B cell (primary cell): Measurements from ENCODE around the gene HLA-G. TPM values are rescaled to one million over a fixed set of nuclear protein-coding genes. Genes with fewer than 3 reads are reported as not detected.

Source experiments
- ATAC-seq: fragments of 200-7000 bp; cut with Tn5 transposase; one replicate; pipeline ENCODE4 v1.10.0; 2021; ENCODE audit warnings: low read depth, mild to moderate bottlenecking, moderate number of reproducible peaks, moderate library complexity
- CTCF ChIA-PET: fragments of 350-600 bp; sonication (Branson Sonifier 250); formaldehyde crosslinking; loops from one replicate; lab custom pipeline; 2021; ENCODE audit warnings: antibody characterized with exemption, inconsistent platforms; lab: Charles Lee
- POLR2A ChIA-PET: fragments of 350-600 bp; sonication (Branson Sonifier 250); formaldehyde crosslinking; loops from one replicate; lab custom pipeline; 2021; ENCODE audit warnings: antibody characterized with exemption; lab: Charles Lee
- DNase-seq: peaks from one replicate; pipeline ENCODE4 v3.0.0; 2013
- H2AFZ ChIP-seq: 2 replicates; pipeline ENCODE4 v1.6.1; 2012; ENCODE audit warnings: mild to moderate bottlenecking, low read depth, low read length; ENCODE audit not compliant: insufficient read depth, poor library complexity, severe bottlenecking
- H3K27ac ChIP-seq, 2 donors: 1 replicate in 1 of 2; 2 replicates in 1 of 2; pipeline ENCODE4 v1.5.1; 2012 to 2013; ENCODE audit warnings: low read length in 2 of 2, mild to moderate bottlenecking in 2 of 2, moderate library complexity in 1 of 2
- H3K27me3 ChIP-seq, 4 experiments: fragments of 200-600 bp in 1 of 4; sonication (generic) in 1 of 4; replicated peaks in 1 of 4; 1 replicate in 2 of 4; 2 replicates in 2 of 4; pipeline versions ENCODE4 v1.6.1 to v1.7.0; 2013 to 2016; ENCODE audit warnings: low read length in 3 of 4, mild to moderate bottlenecking in 2 of 4, mixed read lengths in 1 of 4, moderate library complexity in 1 of 4; ENCODE audit not compliant: insufficient read depth in 4 of 4, control insufficient read depth in 3 of 4; ENCODE audit errors: control extremely low read depth in 1 of 4
- H3K36me3 ChIP-seq, 2 experiments: replicated peaks in 1 of 2; 1 replicate in 1 of 2; 2 replicates in 1 of 2; pipeline versions ENCODE4 v1.6.1 to v1.7.1; 2013; ENCODE audit warnings: low read length in 1 of 2; ENCODE audit not compliant: insufficient read depth in 2 of 2, control insufficient read depth in 1 of 2; ENCODE audit errors: control extremely low read depth in 1 of 2, extremely low read depth in 1 of 2
- H3K4me1 ChIP-seq, 2 donors: fragments of 200-600 bp in 1 of 2; sonication (generic) in 1 of 2; 1 replicate in 1 of 2; 2 replicates in 1 of 2; pipeline versions ENCODE4 v1.5.1 to v1.6.1; 2013 to 2017; ENCODE audit warnings: low read length in 2 of 2; ENCODE audit not compliant: control insufficient read depth in 2 of 2, insufficient read depth in 2 of 2
- H3K4me2 ChIP-seq: replicated peaks from 2 replicates; pipeline ENCODE3; 2012; ENCODE audit warnings: mild to moderate bottlenecking, low read depth, low read length; ENCODE audit not compliant: poor library complexity, severe bottlenecking
- H3K4me3 ChIP-seq, 5 experiments: fragments of 200-600 bp in 1 of 5; sonication (generic) in 1 of 5; 1 replicate in 3 of 5; 2 replicates in 2 of 5; pipeline versions ENCODE4 v1.5.1 to v1.7.0; 2011 to 2016; ENCODE audit warnings: low read length in 4 of 5, mild to moderate bottlenecking in 4 of 5, low read depth in 2 of 5, control low read depth in 1 of 5, moderate library complexity in 1 of 5; ENCODE audit not compliant: insufficient read depth in 1 of 5; ENCODE audit errors: control extremely low read depth in 1 of 5, extremely low read depth in 1 of 5
- H3K79me2 ChIP-seq: fragments of 200-600 bp; sonication (generic); one replicate; pipeline ENCODE4 v1.6.0; 2016; ENCODE audit warnings: low read length; ENCODE audit not compliant: control insufficient read depth, insufficient read depth
- H3K9ac ChIP-seq: fragments of 200-600 bp; sonication (generic); 2 replicates; pipeline ENCODE4 v1.6.1; 2017; ENCODE audit warnings: mild to moderate bottlenecking, low read length, moderate library complexity
- H3K9me3 ChIP-seq, 3 donors: one replicate each; pipeline versions ENCODE4 v1.6.1 to v1.7.1; 2013; ENCODE audit warnings: low read length in 2 of 3; ENCODE audit not compliant: control insufficient read depth in 2 of 3, insufficient read depth in 1 of 3; ENCODE audit errors: control extremely low read depth in 1 of 3
- H4K20me1 ChIP-seq: 2 replicates; pipeline ENCODE4 v1.6.0; 2012; ENCODE audit warnings: mild to moderate bottlenecking, low read length; ENCODE audit not compliant: insufficient read depth, control insufficient read depth, poor library complexity, severe bottlenecking
- H3K27ac Mint-ChIP-seq: one replicate; pipeline ENCODE4 v1.8.0; 2021; ENCODE audit warnings: mixed read lengths
- H3K27me3 Mint-ChIP-seq: one replicate; pipeline ENCODE4 v1.8.0; 2021; ENCODE audit warnings: mixed read lengths
- H3K4me1 Mint-ChIP-seq: one replicate; pipeline ENCODE4 v1.8.0; 2021; ENCODE audit warnings: mixed read lengths
- H3K4me3 Mint-ChIP-seq: one replicate; pipeline ENCODE4 v1.8.0; 2021; ENCODE audit warnings: mixed read lengths
- H3K9me3 Mint-ChIP-seq: one replicate; pipeline ENCODE4 v1.8.0; 2022; ENCODE audit warnings: mixed read lengths; ENCODE audit not compliant: insufficient read depth
- EZH2 ChIP-seq: IDR thresholded peaks from 2 replicates; pipeline ENCODE4 v1.6.1; 2012; ENCODE audit warnings: borderline replicate concordance, low read depth, mild to moderate bottlenecking, moderate library complexity, low read length; ENCODE audit not compliant: insufficient read depth, poor library complexity, severe bottlenecking
- WGBS: methylation state at CpG from one replicate; pipeline ENCODE4 v1.1.5; 2013; ENCODE audit warnings: missing lambda C conversion rate; ENCODE audit not compliant: insufficient coverage; 5-methylcytosine and 5-hydroxymethylcytosine counted together
- intact Hi-C: fragments of 100-400 bp; cut with micrococcal nuclease; formaldehyde crosslinking; loops from one replicate; pipeline ENCODE4 v1.10.0; 2022
- polyA plus RNA-seq: library from polyadenylated mRNA; depleted of rRNA; stranded (reverse); fragments of >200 nt; gene quantifications from 2 replicates; pipeline ENCODE4 v1.2.3, GENCODE V29; 2012
- total RNA-seq, 2 donors: library from RNA; stranded (reverse); fragments of 120-200 nt in 1 of 2; gene quantifications; 1 replicate in 1 of 2; 2 replicates in 1 of 2; pipeline versions ENCODE4 v1.2.3 to v1.2.4, GENCODE V29; 2013 to 2022
- TF ChIP-seq, protein P1 (sequence below): fragments of 200-600 bp; IDR thresholded peaks from one replicate; pipeline ENCODE4 v1.8.0; 2022; ENCODE audit warnings: antibody characterized with exemption, mild to moderate bottlenecking

The HLA-G gene
- total and polyA plus RNA-seq, 2 donors (not counting 1 experiment from before 2014, with no cell fraction given), result 1.2 to 8.8 TPM

DNA sequence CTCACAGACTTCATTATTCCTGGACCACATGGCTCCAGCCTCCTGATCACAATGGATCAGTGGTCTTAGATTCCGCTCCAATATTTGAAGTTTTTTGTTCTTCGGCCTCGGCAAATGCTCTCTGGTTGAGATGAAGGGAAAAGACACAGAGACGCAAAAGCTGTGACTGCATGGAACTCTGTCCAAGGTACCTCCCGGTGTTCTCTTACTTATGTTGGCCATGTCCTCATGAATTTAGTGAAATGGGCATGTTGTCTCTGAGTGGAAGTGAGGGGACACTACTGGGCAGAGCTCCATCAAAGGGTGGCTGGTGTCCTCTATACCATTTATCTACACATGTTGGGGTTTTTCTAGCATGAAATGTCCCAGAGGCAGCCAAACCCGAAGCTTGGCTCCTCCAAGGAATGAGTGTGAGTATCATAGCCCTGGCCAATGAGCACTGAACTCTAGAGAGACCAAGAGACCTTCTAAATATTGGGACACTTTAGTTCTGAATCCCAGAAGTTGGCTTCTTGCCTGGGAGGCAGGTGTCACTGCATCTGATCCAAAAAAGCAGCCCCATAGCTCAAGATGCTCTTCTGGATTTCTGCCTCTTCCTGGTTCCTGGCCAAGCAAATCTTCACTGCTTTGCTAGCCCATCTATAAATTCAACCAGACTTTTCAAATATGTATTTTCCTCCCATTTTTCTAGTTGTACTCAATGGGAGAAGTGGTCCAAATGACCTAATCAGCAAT lies 34.1 kb downstream of the HLA-G start:
- Histone ChIP-seq H3K4me3 (no peak overlapping the region), H3K79me2 (no peaks in the 10 kb centered on the region), H4K20me1 (no peaks in the 10 kb centered on the region), H3K27me3 (peaks cover 0 to 26% (median 6%) of the 10 kb centered on the region in 4 experiments), H3K9me3 (peaks cover 0 to 7% (median 0%) of the 10 kb centered on the region in 3 donors), H3K9ac (no peak overlapping the region), H3K36me3 (no peaks in the 10 kb centered on the region), H3K4me2 (no peak overlapping the region), H3K27ac (no peak overlapping the region), H2AFZ (no peak overlapping the region), H3K4me1 (no peaks in the 10 kb centered on the region)
- intact Hi-C loops, result no loop called here
- 72% methylated on average over 3 of the region's 6 CpGs for WGBS
- no peak for DNase-seq
- TF ChIP-seq, protein P1, sequence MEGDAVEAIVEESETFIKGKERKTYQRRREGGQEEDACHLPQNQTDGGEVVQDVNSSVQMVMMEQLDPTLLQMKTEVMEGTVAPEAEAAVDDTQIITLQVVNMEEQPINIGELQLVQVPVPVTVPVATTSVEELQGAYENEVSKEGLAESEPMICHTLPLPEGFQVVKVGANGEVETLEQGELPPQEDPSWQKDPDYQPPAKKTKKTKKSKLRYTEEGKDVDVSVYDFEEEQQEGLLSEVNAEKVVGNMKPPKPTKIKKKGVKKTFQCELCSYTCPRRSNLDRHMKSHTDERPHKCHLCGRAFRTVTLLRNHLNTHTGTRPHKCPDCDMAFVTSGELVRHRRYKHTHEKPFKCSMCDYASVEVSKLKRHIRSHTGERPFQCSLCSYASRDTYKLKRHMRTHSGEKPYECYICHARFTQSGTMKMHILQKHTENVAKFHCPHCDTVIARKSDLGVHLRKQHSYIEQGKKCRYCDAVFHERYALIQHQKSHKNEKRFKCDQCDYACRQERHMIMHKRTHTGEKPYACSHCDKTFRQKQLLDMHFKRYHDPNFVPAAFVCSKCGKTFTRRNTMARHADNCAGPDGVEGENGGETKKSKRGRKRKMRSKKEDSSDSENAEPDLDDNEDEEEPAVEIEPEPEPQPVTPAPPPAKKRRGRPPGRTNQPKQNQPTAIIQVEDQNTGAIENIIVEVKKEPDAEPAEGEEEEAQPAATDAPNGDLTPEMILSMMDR, result no peak
- TF ChIP-seq EZH2, result no peak
- CTCF ChIA-PET, result interaction anchor here (0.7 to 1.4 kb wide), 3 partner anchors 14 to 198 kb away, joined by 4 to 6 read pairs (median 5); no protein-coding TSS in a partner anchor
- Mint-ChIP-seq H3K4me3 (no peak overlapping the region), H3K4me1 (no peaks in the 10 kb centered on the region), H3K27ac (no peak overlapping the region), H3K27me3 (peaks cover 51% of the 10 kb centered on the region), H3K9me3 (no peaks in the 10 kb centered on the region)
- no peak for ATAC-seq
- POLR2A ChIA-PET, result no interaction called here
